Muscle of back (tissue), 11 donors: ENCODE results near the gene SLC12A8. TPM values are rescaled to one million over a fixed set of nuclear protein-coding genes. Genes with fewer than 3 reads are reported as not detected.

ENCODE experiments used
- DNase-seq, 3 donors: peaks; one replicate each; pipeline versions ENCODE4 v3.0.0 to v3.0.0-alpha.2; 2013
- polyA plus RNA-seq, 10 donors: library from polyadenylated mRNA; unstranded; fragments of 120-200 nt; gene quantifications; one replicate each; pipeline ENCODE4 v1.2.1, GENCODE V29; 2013; ENCODE audit not compliant: insufficient read length in 10 of 10

SLC12A8 gene
- polyA plus RNA-seq, 10 donors, result 0.38 to 1.4 (median 0.94) TPM

DNA sequence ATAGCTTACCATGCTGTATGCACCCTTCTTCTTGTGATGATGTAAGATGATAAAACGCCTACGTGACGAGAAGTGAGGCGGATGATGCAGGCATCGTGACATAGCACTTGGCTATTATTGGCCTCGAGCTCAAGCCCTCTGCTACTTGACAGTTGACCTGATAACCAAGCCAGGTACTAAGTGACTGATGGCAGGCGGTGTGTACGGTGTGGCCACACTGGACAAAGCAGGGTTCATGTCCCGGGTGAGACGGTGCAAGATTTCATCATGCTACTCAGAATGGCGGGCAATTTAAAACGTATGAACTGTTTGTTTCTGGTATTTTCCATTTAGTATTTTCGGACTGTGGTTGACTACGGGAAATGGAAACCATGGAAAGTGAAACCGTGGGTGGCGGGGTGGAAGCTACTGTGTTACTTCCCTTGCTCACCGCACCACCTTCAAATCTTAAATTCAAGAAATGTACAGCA is 57.7 kb downstream of the SLC12A8 start:
- no peak for DNase-seq

DNA sequence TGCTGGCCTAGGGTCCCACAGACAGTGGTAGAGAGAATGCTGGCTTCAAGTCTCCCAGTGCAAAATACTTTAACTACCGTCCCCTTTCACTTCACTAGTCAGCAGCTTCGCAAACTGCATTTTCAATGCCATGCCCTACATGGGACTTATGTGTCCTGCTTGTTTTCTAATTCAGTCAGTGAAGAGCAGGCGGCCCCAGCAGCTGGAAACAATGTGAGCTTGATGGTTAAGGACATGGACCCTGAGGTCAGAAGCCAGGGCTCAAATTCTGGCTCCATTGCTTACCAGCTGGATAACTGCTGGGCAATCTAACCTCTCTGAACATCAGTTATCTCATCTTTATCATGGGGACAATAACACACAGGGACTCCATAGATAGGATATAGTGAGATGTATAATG is 58.4 kb downstream of the SLC12A8 start:
- no peak for DNase-seq

DNA sequence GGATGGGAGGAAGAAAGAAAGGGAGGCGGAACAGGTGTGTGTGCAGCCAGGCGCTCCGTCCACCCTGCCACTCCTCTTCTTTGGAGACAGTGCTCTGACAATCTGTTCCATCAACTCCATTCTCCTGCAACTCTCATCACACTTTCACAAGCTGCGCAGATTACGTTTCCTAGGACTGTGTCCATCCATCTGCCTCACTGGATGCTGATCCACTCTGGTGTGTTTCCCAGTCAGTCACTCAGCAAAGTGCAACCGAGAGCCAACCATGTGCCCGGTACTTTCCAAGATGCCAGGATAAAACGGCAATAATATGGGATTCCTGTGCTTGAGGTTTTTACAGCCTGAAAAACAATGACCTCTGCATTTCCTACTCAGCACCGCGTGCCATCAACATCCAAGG is 59.6 kb downstream of the SLC12A8 start:
- DNase-seq, result no peak

DNA sequence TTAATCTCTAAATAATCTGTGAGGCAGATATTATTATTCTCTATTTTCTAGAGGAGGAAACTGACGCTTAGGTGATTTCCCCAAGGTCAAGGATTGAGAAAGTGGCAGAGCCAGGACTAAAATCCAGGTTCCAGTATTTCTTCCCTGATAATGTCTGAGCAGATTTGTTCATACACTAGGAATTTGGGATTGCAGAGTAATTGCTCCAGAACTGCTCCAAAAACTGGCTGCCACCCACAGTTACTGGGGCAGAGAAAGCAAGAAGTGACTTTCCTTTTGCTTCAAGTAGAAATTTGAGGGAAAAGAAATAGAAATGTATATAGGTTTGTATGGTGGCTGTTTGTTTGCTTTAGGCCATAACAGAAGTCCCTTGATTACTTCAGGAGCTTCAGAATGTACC is 60.6 kb downstream of the SLC12A8 start:
- no peak for DNase-seq

DNA sequence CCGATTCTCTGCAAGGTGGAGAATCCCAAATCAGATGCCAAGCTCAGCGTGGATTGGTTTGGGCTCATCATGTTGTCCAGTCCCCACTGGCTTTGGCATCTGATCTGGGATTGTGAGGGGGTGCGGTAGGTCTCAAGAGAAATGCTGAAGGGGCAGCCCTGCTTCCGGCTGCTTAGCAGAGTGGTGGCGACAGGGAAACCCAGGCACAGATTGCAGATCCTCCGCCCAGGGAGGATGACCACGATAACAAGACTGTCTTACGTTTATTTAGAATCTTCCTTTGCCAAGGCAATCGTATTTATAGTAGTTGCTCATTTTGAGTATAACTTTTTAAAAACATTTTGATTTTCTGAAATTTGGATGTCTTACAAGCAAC is 61.1 kb downstream of the SLC12A8 start:
- no peak for DNase-seq

DNA sequence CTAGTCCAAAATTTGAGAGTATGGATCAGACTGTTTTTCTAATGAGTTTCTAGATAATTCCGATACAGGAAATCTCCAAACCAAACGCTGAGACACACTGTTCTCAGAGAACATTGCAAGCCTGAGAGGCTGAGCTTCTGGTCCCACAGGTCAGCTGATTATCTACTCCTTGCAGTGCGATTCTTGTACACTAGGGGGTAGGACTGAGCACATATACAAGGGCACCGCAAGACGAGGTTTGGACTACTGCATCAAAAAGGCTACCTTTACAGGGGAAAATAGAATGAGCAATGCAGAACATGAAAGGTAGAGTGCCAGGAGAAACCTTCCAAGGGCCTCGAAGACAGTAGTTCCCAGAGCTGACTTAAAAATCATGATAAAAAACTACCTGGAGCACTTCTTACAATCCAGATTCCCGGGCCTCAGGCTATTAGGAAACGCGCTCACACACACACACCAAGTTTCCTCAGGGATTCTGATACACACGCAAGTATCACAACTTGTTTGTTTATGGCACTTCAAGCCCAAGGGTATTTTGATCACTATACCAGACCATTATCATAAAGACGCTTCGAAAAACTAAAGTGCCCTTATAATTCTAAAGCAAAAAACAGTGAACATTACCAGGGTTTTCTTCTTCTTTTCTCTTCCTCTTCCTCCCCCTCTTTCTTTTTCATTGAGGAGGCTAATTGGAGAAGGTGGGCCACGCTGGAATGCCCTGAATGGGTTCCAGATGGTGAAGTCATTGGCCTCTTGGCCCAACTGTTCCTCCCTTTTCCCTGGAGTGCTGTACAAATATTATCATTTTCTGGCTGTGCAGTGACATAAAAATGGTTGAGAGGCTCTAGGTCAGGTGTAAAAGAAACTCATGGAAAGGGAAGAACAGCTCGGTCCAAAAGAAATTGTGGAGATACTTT is 61.8 kb downstream of the SLC12A8 start:
- DNase-seq, result no peak

DNA sequence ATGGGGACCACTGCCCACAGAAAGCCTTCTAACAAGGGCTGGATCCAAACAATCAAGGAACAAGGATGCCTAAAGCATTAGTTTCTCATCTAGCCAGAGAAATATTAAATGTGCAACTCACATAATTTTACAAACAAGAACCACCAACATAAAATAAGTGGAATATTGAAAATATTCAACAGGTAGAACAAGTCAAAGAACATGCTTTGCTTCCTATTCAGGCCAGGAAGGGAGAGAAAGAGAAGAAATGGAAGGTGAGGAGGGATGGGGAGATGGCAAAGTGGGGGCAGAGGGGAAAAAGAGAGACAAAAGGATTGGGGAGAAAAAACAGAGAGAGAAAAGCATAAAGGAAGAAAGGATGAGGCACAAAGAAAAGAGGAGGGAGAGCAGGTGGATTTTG is 63.1 kb downstream of the SLC12A8 start:
- no peak for DNase-seq

DNA sequence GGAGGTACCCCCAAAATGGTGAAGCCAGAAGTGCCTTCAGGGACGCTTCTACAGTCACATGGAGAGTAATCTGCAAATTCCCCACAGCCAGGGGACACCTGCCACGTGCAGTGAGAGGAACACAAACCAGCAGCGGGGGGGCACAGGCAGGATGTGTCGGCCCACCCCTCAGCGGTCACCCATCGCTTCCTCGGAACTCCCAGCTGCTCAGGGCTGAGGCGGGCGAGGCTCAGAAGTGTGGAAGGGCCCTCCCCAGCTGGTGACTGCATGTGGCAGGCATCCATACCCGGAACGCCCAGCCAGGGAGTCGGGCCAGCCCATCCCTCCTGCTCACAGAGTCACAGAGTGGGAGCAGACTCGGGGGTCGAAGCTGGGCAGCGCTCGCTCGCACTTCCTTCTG is 63.7 kb downstream of the SLC12A8 start:
- DNase-seq, result peak in 1 of 3 donors; percentile 74

DNA sequence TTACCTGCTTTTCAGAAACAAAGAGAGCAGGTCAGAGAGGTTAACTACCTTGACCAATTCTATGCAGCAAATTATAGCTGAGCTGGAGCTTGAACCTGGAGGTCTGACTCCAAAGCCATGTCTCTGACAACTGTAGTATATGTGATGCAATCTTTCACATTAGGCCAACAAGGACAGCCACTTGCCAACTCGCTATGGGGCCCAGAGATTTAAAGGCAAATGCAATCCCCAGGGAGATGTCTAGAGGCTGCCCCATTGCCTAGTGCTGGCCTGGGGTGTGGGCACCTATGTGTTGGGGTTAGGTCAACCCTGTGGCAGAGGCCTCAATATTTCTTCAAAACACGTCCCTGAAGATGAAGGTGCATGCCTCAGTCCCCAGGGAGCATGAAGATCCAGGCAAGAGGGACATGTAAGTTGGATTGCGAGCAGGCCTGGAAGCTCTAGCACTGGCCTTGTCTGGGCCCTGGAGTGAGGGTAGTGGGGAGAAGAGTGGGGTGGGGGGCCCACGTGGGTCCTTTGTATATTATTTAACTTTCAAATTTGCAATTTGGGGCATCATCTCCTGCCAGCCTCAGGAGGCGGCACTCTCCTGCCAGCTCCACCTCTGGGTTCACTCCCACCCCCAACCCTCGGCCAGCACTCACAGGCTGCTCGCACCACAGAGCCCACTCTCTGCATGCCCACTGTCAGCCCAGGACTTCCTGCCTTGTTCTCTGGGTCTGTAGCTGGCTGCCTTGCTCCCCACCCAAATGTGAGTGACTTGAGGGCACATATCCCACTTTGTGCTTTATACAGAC is 64.3 kb downstream of the SLC12A8 start:
- DNase-seq, result no peak

DNA sequence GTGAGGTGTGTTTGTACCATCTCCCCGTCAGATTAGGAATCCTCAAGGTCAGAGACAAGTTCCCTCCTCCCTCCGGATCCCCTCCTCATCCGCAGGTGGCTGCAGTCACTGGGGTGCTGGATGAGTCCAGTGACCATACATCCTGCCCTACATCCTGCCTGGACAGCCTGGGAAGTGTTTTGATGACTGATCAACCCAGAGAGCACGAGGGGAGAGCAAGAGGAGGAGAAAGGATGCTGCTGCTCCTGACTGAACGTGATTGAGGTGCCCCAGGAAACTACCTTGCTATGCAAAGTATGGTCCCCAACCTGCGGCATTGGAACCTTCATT is 65.1 kb downstream of the SLC12A8 start:
- DNase-seq, result no peak

DNA sequence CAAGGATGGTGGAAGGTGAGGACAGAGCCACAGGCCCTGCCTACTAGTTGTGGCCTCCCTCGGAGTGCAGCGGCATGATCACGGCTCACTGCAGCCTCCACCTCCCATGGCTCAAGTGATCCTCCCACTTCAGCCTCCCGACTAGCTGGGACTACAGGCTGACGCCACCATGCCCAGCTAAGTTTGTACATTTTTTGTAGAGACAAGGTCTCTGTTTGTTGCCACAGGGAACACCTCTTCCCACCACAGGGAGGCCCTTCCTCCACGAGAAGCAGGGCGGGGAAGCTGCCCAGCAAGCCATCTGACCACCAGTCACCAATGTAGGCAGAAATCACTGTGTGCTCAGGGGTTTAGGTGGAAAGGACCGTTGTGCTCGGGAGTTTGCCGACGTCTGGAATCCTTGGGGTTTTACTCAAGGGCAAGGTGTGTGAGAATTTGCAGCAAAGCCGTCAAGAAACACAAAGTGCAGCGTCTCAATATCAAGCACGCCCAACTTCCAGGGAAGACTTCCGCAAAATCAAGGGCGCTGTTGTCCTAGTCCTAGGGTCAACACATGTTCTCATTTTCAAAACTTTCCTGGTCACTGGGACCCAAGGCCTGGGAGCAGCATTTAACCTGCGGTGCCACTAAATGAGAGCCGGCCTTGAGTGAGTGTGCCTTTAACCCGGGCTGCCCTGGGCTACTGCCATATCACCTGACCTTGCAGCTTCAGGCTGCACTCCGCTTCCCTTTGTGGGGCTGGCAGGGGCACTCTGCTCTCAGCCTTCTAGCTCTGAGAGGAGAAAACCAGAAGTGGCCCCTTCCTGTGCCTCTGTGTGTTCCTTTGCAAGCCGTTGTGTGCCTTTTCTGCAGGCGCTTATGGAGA is 65.7 kb downstream of the SLC12A8 start:
- DNase-seq, result no peak

DNA sequence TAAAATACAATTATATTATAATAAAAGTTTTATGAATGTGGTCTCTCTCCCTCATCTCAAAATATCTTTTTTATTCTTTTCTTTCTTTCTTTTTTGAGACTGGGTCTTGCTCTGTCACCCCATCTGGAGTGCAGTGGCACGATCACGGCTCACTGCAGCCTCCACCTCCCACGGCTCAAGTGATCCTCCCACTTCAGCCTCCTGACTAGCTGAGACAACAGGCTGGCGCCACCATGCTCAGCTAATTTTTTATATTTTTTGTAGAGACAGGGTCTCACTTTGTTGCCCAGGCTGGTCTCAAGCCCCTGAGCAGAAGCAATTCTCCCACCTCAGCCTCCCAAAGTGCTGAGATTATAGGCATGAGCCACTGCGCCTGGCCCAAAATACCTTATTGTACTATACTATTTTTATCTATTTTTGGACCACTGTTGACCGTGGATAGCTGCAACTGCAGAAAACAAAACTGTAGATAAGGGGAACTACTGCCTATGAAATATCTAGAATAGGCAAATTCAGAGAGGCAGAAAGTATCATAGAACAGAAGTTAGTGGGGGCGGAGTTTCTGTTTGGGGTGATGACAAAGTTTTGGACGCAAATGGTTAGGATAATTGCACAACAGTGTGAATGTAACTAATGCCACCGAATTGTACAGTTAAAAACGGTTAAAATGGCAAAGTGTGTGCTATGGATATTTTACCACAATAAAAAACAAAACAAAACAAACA is 66.6 kb downstream of the SLC12A8 start:
- DNase-seq, result no peak

DNA sequence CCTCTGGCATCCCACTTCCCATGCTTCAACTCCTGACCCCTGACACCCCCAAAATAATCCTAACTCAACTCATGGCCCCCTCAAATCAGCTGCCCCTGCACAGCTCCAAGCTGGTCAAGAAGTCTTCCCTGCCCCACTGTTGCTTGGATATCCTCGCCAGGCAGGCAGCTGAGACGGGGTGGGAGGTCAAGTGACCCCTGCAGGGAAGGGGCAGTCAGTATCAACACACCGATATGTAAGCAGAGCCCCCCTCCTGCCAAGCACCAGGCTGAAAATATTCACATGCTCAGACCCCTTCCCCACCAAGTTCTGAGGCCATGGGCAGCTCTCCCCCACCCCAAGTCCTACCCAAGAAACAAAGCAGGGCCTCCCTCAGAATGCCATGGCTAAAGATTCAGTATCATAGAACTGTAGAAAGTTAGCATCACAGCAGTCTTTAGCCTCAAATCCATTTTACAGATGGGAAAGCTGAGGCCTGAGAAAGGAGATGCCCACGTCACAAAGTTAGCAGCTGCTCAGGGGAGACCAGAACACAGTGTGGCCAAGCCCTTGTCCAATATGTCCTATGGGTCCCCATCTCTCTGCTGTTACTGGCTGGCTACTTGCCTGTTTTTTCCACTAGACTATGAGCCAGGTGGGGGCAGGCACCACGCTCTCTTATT is 67.8 kb downstream of the SLC12A8 start:
- no peak for DNase-seq

DNA sequence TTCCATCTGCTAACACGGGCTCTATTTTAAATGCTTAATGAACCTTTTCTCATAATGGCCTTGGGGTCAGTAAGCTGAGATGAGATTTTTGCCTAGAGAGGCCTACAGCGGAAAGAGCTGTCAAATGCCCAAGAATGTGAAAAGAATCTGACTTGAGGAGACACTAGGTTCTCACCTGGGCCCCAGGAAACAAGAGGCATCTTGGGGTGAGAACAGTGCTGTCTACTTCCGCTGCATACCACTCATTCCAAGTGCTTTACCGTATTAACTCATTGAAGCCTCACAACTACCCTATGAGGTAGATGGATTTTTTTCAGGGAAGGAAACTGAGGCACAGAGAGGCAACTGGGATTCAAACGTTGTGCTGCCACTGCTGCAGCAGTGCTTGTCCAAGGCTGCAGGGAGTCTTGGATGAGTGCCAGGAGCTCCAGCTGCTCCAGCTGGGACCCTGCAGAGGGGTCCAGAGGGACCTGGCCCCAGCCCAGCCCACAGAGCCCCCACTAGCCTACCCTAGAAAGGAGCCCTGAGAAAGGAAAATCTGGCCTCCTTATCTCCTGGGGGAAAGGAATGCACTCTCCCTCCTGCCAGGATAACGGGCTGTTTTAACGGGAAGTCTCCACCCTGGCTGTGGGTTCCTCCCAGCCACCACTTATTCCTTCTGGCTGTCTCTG is 68.4 kb downstream of the SLC12A8 start:
- DNase-seq, result no peak

DNA sequence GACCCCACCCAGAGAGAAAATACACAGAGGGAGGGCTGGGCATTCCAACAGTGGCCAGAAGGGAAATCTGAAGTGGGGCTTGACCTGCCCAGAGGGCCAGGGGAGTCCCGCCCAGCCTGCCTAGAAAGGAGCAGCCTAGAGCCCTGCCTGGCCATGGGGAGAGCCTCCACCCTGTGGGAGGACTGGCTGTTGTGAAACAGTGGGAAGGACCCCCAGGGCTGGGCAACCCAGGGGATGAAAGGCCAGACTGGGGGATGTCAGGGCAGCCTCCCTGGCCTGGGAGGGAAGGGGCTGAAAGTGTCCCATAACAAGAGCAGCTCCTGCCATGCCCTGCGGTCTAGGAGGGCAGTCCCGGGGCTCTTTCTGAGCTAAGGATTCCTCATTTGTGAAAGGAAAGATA is 69.0 kb downstream of the SLC12A8 start:
- DNase-seq, result no peak

DNA sequence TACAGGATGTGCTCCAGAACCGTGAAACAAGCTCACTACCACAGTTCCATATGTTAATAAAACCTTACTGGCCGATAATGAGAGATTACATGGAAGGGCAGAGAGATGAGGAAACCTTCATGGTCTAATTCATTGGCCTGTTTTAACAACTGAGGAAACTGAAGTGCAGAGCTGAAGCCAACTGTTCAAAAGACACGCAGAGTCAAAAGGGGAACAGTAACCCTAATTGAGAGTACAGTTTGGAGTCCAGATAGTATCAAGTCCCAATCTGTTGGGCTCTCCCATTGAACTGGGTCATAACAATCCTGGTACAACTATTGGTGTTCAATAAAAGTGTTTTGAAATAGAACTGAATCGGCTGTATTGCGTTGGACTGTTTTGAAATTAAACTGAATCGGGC is 69.6 kb downstream of the SLC12A8 start:
- no peak for DNase-seq

DNA sequence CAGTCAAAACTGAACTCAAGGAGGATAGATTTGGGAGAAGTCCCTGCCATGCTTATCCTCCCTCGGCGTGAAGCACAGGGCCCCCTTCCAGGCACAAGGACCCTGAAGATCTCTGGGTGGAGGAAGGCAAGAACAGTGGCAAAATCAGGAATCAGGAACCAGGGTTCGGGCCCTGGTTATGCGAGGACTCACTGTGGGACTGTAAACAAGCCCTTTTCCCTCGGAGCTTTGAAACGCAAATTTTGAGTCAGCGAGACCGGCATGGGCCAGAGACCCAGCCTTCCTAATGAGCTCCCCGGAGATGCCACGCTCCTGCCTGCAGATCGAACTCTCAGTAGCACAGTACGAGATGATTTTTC is 70.1 kb downstream of the SLC12A8 start:
- no peak for DNase-seq

DNA sequence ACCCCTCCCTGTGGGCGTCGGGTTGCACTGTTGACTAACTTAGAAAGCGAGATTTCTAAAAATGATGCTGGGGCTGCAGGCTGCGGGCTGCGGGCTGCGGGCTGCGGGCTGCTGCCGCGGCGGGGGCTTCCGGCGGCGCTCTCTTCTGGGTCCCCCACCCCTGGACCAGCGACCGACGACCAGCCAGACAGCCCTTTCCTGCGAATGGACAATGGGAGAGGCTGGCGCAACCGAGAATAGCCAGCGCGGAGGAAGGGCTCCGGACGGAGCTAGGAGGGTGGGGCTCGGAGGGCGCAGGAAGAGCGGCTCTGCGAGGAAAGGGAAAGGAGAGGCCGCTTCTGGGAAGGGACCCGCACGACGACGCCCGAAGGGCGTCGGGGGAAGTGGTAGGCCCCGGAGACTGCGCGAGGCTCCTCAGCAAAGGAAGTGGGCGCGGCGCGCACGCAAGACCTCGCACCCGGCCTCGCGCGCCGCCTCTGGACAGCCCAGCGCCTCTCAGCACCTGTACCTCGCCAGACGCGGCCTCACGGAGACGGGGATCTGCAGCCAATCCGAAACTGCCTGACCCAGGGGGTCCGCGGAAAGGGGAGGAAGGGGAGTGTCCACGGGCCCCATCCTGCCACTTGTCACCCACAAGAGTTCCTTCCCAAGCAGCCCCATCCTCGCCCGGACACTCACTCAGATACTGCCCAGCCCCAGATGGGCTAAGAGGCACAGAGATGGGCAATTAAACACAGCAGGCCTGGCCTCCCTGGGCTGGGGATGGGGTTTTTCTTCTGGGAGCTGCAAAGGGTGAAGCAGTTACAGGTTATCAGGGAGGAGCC is 70.7 kb downstream of the SLC12A8 start:
- peak in 1 of 3 donors; percentile 82 for DNase-seq

DNA sequence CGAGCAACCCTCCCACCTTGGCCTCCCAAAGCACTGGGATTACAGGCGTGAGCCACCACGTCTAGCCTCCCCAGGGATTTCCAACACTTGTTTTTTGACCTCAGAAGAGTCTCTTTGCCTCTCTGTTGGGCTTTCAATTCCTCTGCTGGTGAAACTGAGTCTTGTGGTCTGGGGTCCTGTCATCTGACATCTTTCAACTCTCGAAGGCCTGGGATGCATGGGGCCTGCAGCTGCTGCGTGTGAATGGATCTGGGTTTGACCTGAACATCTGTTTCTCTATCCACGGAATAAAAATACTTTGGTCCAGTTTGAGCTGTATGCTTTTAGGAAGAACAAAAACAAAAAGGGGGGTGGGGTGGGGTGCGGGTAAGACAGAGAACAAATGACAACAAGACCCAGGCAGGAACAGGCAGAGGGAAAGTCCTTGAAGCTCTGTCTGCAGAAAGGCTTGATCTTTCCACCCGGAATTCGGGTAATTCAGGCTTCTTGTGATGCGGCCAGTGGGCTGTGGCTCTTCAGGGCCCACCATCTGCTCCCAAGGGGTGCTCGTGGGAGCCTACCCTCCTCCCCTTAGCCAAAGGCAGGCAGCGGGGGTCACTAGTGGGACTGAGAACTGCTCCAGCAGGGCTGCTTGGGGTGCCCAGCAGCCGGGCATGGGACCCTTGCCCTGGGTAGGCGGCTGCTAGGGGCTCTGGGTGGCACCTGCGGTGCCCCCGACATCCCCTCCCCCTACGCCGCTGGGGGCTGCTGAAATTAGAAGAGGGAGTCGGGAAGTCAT is 71.5 kb downstream of the SLC12A8 start:
- DNase-seq, result no peak
